CD14-positive monocyte (primary cell): ENCODE measurements around the gene LYVE1. TPM values are rescaled to one million over a fixed set of nuclear protein-coding genes. Genes with fewer than 3 reads are reported as not detected.

ENCODE experiments used
- DNase-seq, 3 donors: peaks; one replicate each; pipeline ENCODE4 v3.0.0-alpha.2; 2011 to 2022
- H2AFZ ChIP-seq: 2 replicates; pipeline ENCODE4 v1.6.0; 2012; ENCODE audit warnings: mild to moderate bottlenecking, low read depth, low read length, inconsistent platforms; ENCODE audit not compliant: insufficient read depth, poor library complexity, severe bottlenecking
- H3K27ac ChIP-seq, 2 donors: 1 replicate in 1 of 2; 2 replicates in 1 of 2; pipeline ENCODE4 v1.5.1; 2012 to 2013; ENCODE audit warnings: low read length in 2 of 2, control low read depth in 1 of 2, inconsistent platforms in 1 of 2, low read depth in 1 of 2, mild to moderate bottlenecking in 1 of 2
- H3K27me3 ChIP-seq, 2 donors: one replicate each; pipeline versions ENCODE4 v1.6.0 to v1.6.1; 2011 to 2013; ENCODE audit warnings: low read length in 2 of 2; ENCODE audit not compliant: control insufficient read depth in 2 of 2, insufficient read depth in 2 of 2
- H3K36me3 ChIP-seq, 2 donors: replicated peaks in 1 of 2; 1 replicate in 1 of 2; 2 replicates in 1 of 2; pipeline versions ENCODE4 v1.5.1 to v1.6.1; 2012 to 2013; ENCODE audit warnings: low read length in 2 of 2, control low read depth in 1 of 2, inconsistent platforms in 1 of 2, mild to moderate bottlenecking in 1 of 2; ENCODE audit not compliant: insufficient read depth in 2 of 2, control insufficient read depth in 1 of 2
- H3K4me1 ChIP-seq, 2 donors: 1 replicate in 1 of 2; 2 replicates in 1 of 2; pipeline versions ENCODE4 v1.5.1 to v1.6.1; 2012 to 2013; ENCODE audit warnings: low read length in 2 of 2, control low read depth in 1 of 2, inconsistent platforms in 1 of 2, mild to moderate bottlenecking in 1 of 2, moderate library complexity in 1 of 2; ENCODE audit not compliant: insufficient read depth in 2 of 2, control insufficient read depth in 1 of 2
- H3K4me2 ChIP-seq: replicated peaks from 2 replicates; pipeline ENCODE3; 2012; ENCODE audit warnings: low read length, moderate library complexity, mild to moderate bottlenecking; ENCODE audit not compliant: poor library complexity, severe bottlenecking; ENCODE audit errors: extremely low read depth
- H3K4me3 ChIP-seq, 3 experiments: fragments of 200-600 bp in 1 of 3; sonication (generic) in 1 of 3; replicated peaks in 1 of 3; 1 replicate in 2 of 3; 2 replicates in 1 of 3; pipeline ENCODE4 v1.5.1; 2011 to 2013; ENCODE audit warnings: low read length in 3 of 3, mild to moderate bottlenecking in 3 of 3, control low read depth in 2 of 3, low read depth in 2 of 3, inconsistent platforms in 1 of 3, moderate library complexity in 1 of 3
- H3K79me2 ChIP-seq: 2 replicates; pipeline ENCODE4 v1.6.0; 2012; ENCODE audit warnings: mild to moderate bottlenecking, control low read depth, inconsistent platforms, low read length, moderate library complexity; ENCODE audit not compliant: insufficient read depth
- H3K9ac ChIP-seq: 2 replicates; pipeline ENCODE4 v1.6.0; 2017; ENCODE audit warnings: low read length, mild to moderate bottlenecking; ENCODE audit not compliant: insufficient read depth, poor library complexity, severe bottlenecking
- H3K9me3 ChIP-seq, 2 donors: replicated peaks in 1 of 2; 1 replicate in 1 of 2; 2 replicates in 1 of 2; pipeline versions ENCODE4 v1.5.1 to v1.6.1; 2012 to 2013; ENCODE audit warnings: low read length in 2 of 2, control low read depth in 1 of 2; ENCODE audit not compliant: control insufficient read depth in 1 of 2, insufficient read depth in 1 of 2
- H4K20me1 ChIP-seq: 2 replicates; pipeline ENCODE4 v1.6.0; 2012; ENCODE audit warnings: mild to moderate bottlenecking, low read length, control low read depth, moderate library complexity; ENCODE audit not compliant: insufficient read depth
- H3K27ac Mint-ChIP-seq, 7 donors: one replicate each; pipeline ENCODE4 v1.8.0; 2020; ENCODE audit warnings: mild to moderate bottlenecking in 7 of 7, mixed read lengths in 7 of 7, moderate library complexity in 6 of 7, inconsistent platforms in 2 of 7
- H3K27me3 Mint-ChIP-seq, 3 donors: one replicate each; pipeline ENCODE4 v1.8.0; 2021 to 2022; ENCODE audit warnings: low read depth in 3 of 3, mild to moderate bottlenecking in 3 of 3, mixed read lengths in 3 of 3, moderate library complexity in 3 of 3, inconsistent platforms in 1 of 3
- H3K36me3 Mint-ChIP-seq, 2 donors: one replicate each; pipeline ENCODE4 v1.8.0; 2020; ENCODE audit warnings: mixed read lengths in 2 of 2, inconsistent platforms in 1 of 2, mild to moderate bottlenecking in 1 of 2
- H3K4me1 Mint-ChIP-seq: one replicate; pipeline ENCODE4 v1.8.0; 2020; ENCODE audit warnings: mild to moderate bottlenecking, mixed read lengths
- H3K4me3 Mint-ChIP-seq, 2 donors: one replicate each; pipeline ENCODE4 v1.8.0; 2020; ENCODE audit warnings: mild to moderate bottlenecking in 2 of 2, mixed read lengths in 2 of 2, moderate library complexity in 1 of 2
- H3K9me3 Mint-ChIP-seq, 7 donors: one replicate each; pipeline ENCODE4 v1.8.0; 2020 to 2022; ENCODE audit warnings: mixed read lengths in 7 of 7, mild to moderate bottlenecking in 6 of 7, moderate library complexity in 6 of 7, inconsistent platforms in 2 of 7
- CTCF ChIP-seq: fragments of 200-600 bp; IDR thresholded peaks from one replicate; pipeline ENCODE4 v1.8.0; 2022; ENCODE audit warnings: antibody characterized with exemption, mild to moderate bottlenecking
- WGBS: methylation state at CpG from one replicate; pipeline ENCODE4 v1.1.5; 2013; ENCODE audit warnings: missing lambda C conversion rate; ENCODE audit not compliant: insufficient coverage; 5-methylcytosine and 5-hydroxymethylcytosine counted together
- intact Hi-C, 2 donors: fragments of 100-400 bp; cut with micrococcal nuclease; formaldehyde crosslinking; loops; one replicate each; pipeline versions ENCODE4 v1.15.0 to v1.15.1; 2023
- polyA plus RNA-seq, 3 donors: library from polyadenylated mRNA; depleted of rRNA in 1 of 3; unstranded in 2 of 3; stranded (reverse) in 1 of 3; fragments of 300-500 nt in 2 of 3; fragments of >200 nt in 1 of 3; fragmentation: Illumina TruSeq in 2 of 3; gene quantifications; 1 replicate in 2 of 3; 2 replicates in 1 of 3; pipeline ENCODE4 v1.2.3, GENCODE V29; 2012 to 2021

LYVE1 gene
- polyA plus RNA-seq, 3 donors, result 0.07 to 0.31 TPM; not detected in 1

DNA sequence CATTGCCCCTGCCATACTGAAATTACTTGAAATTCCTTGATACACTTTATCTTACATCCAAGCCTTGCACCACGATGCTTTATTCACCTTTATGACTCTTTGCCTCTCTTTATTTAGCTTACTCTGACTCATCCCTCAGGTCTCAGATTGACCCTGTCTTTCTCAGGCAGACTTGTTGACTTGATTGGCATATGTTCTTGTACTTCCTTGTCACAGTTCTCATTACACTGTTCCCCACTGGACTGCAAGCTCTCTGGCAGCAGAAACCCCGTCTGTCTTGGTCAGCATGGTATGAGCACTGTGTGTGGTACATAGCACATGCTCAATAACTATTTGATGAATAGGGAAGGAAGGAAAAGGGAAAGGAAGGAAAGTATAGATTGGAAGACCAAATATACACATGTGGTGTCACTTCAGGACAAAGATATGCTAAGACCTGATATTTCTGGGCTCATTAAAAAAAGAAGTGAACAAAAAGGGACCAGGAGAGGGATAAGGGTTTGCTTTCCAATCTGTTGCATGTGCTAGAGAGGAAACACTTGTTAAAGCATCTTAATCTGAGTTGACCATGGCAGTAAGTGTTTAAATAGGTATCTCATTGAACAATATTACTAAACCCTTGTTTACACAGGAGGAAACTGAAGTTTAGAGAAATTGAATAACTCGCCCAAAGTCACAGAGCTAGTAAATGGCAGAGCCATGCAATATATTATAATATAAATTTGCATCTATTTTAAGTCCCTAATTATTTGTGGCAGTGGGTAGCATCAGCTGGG is 7.2 kb downstream of the LYVE1 start:
- H3K4me3 Mint-ChIP-seq, result no peak overlapping the region
- peaks cover 0 to 1% of the 10 kb centered on the region in 2 donors for H3K36me3 Mint-ChIP-seq
- H3K36me3 ChIP-seq, result no peaks in the 10 kb centered on the region
- no peaks in the 10 kb centered on the region for H3K9me3 ChIP-seq
- no peaks in the 10 kb centered on the region for H3K79me2 ChIP-seq
- no peak for TF ChIP-seq CTCF
- no peak overlapping the region for H3K27ac Mint-ChIP-seq
- H3K27ac ChIP-seq, result no peak overlapping the region
- no peaks in the 10 kb centered on the region for H3K27me3 ChIP-seq
- H3K27me3 Mint-ChIP-seq, result peaks cover 0 to 4% (median 2%) of the 10 kb centered on the region in 3 donors
- H3K9ac ChIP-seq, result no peak overlapping the region
- no peaks in the 10 kb centered on the region for H4K20me1 ChIP-seq
- peaks cover 28% of the 10 kb centered on the region for H3K4me1 Mint-ChIP-seq
- H3K4me2 ChIP-seq, result no peak overlapping the region
- intact Hi-C loops, result no loop called here
- H3K4me1 ChIP-seq, result peaks cover 14 to 16% of the 10 kb centered on the region in 2 donors
- no peak overlapping the region for H3K4me3 ChIP-seq
- H3K9me3 Mint-ChIP-seq, result peaks cover 0 to 3% (median 2%) of the 10 kb centered on the region in 7 donors
- no peak overlapping the region for H2AFZ ChIP-seq
- DNase-seq, result no peak
- 82% methylated on average over 1 of the region's 3 CpGs for WGBS

DNA sequence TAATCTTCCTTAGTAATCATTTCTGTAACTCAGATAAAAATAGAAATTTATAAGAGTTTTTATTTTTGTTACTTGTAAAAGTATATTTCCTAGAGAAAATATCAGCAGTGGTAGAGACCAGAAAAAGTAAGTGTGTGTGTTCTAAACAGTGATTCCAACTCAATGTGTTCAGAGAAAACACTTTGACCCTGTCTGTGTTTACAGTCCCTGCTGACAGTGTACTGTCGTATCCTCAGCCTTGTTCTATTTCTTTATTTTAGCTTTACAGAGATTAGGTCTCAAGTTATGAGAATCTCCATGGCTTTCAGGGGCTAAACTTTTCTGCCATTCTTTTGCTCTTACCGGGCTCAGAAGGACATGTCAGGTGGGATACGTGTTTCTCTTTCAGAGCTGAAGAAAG is 10.2 kb downstream of the LYVE1 start:
- Histone ChIP-seq H3K27ac (no peak overlapping the region), H3K79me2 (no peaks in the 10 kb centered on the region), H3K9ac (no peak overlapping the region), H3K4me1 (no peaks in the 10 kb centered on the region), H3K4me2 (no peak overlapping the region), H3K9me3 (no peaks in the 10 kb centered on the region), H3K36me3 (no peaks in the 10 kb centered on the region), H3K27me3 (no peaks in the 10 kb centered on the region), H2AFZ (no peak overlapping the region), H3K4me3 (no peak overlapping the region), H4K20me1 (no peaks in the 10 kb centered on the region)
- H3K4me1 Mint-ChIP-seq, result peaks cover 10% of the 10 kb centered on the region
- intact Hi-C loops, result no loop called here
- H3K27me3 Mint-ChIP-seq, result peaks cover 0 to 2% (median 2%) of the 10 kb centered on the region in 3 donors
- no peak for DNase-seq
- no peak for TF ChIP-seq CTCF
- H3K4me3 Mint-ChIP-seq, result no peak overlapping the region
- no peak overlapping the region for H3K27ac Mint-ChIP-seq
- peaks cover 0 to 4% (median 0%) of the 10 kb centered on the region in 7 donors for H3K9me3 Mint-ChIP-seq
- peaks cover 0 to 1% of the 10 kb centered on the region in 2 donors for H3K36me3 Mint-ChIP-seq
- 100% methylated on average over 2 of the region's 3 CpGs for WGBS
